Metanephros (tissue), 1 donor: ENCODE data around the gene DKK3. TPM values are rescaled to one million over a fixed set of nuclear protein-coding genes. Genes with fewer than 3 reads are reported as not detected.

Experiments
- total RNA-seq: library from RNA; depleted of rRNA; stranded (reverse); fragments of >200 nt; gene quantifications from one replicate; pipeline ENCODE4 v1.2.3, GENCODE V29; 2014

The DKK3 gene
- 56.3 TPM for total RNA-seq

DNA sequence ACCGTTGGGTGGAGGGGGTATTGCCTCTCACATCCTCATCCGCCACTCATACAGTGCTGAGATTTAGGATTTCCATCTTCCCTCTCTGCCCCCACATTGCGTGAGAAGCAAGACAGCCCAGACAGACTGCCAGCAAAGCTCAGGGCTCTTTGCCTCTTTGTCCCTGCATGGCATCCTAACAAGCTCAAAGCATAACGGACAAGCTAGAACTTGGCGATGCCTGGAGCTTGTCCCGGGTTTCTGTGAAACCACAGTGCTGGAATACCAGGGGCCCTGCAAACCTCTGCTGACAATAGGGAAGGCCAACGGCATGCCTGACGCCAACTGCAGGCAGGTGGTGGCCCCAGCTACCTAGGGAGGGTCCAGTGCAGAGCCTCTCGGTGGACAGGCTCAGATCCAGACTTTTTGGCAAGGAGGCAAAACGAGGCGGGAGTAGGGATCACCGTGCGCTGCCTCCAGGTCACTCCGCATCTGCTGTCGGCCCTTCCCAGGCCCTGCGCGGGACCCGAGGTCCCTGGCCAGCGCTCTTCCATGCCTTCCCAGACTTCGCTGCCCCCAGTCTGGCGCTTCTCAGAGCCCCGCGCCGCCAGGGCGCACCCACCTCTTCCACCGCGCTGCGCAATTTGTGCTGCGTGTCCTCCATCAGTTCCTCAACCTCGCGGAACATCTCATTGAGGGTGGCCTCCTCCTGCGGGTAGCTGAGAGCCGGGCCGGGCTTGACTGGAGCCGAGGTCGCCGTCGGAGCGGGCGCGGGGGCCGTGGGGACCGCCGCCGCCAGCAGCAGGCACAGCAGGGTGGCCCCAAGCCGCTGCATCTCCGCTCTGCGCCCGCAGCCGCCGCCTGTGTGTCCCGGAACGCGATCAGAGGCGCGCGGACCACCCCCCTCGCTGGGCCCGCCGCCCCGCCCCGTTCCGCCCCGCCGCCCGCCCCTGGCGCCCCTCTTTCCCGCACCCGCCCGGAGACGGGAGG lies at the start of gene DKK3:
Gene DKK3, minus strand, starts transcription at position 858 of the 969 bp plus-strand sequence. Its CDS starts 44 bp downstream, at position 814.

Other genes with a start within 250 kb of the DKK3 start
- 126 TPM for gene USP47, start 166.7 kb downstream of the DKK3 start, total RNA-seq
- 22.2 TPM for gene MICAL2, start 102.0 kb upstream of the DKK3 start, total RNA-seq